Central memory CD8-positive, alpha-beta T cell (primary cell): ENCODE results near the gene ITPR2.

Experiments used
- ATAC-seq: fragments of 150-1000 bp; cut with Tn5 transposase; replicated peaks from 2 replicates; pipeline ENCODE4 v1.10.0; 2022; ENCODE audit warnings: mild to moderate bottlenecking, moderate FRiP score, moderate number of reproducible peaks; ENCODE audit not compliant: poor library complexity, severe bottlenecking; ENCODE audit errors: extremely low read depth
- DNase-seq, 2 donors: peaks; one replicate each; pipeline ENCODE4 v3.0.0; 2021; ENCODE audit warnings: low spot score in 2 of 2
- H3K27ac Mint-ChIP-seq: one replicate; pipeline ENCODE4 v1.8.0; 2022; ENCODE audit warnings: low read depth, mild to moderate bottlenecking, moderate library complexity, mixed read lengths
- H3K27me3 Mint-ChIP-seq: one replicate; pipeline ENCODE4 v1.8.0; 2022; ENCODE audit warnings: mixed read lengths
- H3K36me3 Mint-ChIP-seq: one replicate; pipeline ENCODE4 v1.8.0; 2022; ENCODE audit warnings: mild to moderate bottlenecking, moderate library complexity, mixed read lengths; ENCODE audit not compliant: insufficient read depth
- H3K4me1 Mint-ChIP-seq: one replicate; pipeline ENCODE4 v1.8.0; 2022; ENCODE audit warnings: mixed read lengths
- H3K4me3 Mint-ChIP-seq: one replicate; pipeline ENCODE4 v1.8.0; 2022; ENCODE audit warnings: mild to moderate bottlenecking, moderate library complexity, mixed read lengths
- H3K9me3 Mint-ChIP-seq: one replicate; pipeline ENCODE4 v1.8.0; 2022; ENCODE audit warnings: mixed read lengths

Gene ITPR2

DNA sequence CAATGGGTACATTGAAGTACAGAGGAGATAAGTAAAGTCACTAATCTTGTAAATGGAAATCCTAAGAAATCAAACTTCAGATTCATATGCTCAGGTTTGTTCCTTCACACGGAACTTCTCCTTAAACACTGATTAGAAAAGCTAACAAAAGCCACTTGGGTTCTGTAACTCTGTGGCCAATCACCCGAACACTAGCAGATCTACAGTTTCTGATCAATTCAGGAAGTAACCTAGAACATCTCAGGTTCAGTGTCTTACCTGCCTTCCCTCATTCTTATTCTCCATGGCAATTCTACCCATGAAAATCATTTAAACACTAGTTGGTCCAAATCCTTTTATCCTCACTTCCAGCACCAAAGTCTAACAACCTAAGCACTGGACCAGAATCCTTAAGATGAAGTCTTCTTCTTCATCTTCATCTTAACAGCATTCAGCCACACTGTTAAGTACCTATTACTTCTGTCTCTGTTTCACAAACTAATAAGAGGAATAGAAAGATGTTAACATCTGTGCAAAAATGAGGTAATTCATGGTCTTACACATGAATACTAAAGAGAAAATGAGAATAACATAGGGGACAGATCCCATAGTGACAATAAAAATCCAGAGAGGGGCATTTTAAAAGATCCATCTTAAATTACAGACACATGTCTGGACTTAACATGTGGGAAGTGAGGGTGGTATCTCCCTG is 453.1 kb downstream of the ITPR2 start:
- DNase-seq (no peak), ATAC-seq (no peak)
- Mint-ChIP-seq H3K27ac (no peak overlapping the region), H3K9me3 (no peaks in the 10 kb centered on the region), H3K36me3 (peaks cover 8% of the 10 kb centered on the region), H3K4me3 (no peak overlapping the region), H3K27me3 (no peaks in the 10 kb centered on the region), H3K4me1 (peaks cover 5% of the 10 kb centered on the region)

DNA sequence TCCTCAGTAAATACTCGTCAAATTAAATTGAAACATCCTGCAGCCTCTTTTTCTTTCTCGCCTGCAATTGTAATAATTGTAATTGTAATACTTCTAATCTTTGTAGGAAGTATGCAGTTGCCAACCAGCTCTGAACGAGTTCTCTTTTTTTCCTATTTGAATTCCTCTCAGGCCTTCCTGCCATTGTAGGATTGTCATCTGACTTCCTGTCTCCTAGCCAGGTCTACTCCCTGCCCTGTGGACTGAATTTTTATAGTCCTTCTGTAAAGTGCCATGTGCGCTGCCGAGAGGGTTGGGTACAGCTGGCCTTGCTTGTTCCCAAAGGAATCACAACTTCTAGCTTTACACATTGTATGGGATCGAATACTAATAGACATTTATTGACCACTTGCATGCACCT is 454.3 kb downstream of the ITPR2 start:
- H3K27ac Mint-ChIP-seq = no peak overlapping the region
- ATAC-seq (no peak), DNase-seq (no peak)
- H3K4me1 Mint-ChIP-seq = peaks cover 5% of the 10 kb centered on the region
- no peaks in the 10 kb centered on the region for H3K9me3 Mint-ChIP-seq
- no peaks in the 10 kb centered on the region for H3K27me3 Mint-ChIP-seq
- peaks cover 5% of the 10 kb centered on the region for H3K36me3 Mint-ChIP-seq
- H3K4me3 Mint-ChIP-seq = no peak overlapping the region

DNA sequence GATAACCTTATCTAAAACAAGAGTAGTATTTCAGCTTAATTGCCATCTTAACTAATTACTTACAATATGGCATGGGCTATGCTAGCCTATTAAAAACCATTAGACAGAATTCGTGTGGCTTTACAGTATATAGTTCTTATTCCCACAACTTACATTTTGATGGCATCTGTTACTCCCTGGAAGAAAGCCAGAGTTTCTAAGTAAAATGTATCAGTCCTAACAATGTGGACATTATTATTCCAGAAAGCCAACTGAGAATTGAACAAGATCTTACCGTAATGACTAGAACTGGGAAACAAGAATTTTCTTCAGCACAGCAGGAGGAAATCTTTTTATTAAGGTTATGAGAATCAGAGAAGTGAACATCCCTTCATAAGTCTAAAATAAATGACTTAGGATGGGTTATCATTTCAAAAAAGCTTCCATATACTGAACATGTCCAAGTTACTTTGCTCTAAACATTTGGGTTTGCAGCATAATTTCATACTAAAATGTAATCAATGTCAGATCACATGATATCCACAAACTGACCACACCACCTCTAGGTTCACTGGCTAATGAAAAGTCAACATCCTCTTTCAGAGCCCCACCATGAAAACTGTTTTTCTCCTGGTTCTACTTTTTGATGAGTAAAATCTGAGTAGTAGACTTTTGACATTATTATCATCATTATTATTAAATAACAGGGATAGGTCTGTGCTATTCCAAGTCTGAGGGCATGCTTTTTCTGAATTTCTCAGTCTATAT is 457.9 kb downstream of the ITPR2 start:
- H3K4me3 Mint-ChIP-seq = no peak overlapping the region
- H3K4me1 Mint-ChIP-seq = peaks cover 5% of the 10 kb centered on the region
- H3K36me3 Mint-ChIP-seq = peaks cover 5% of the 10 kb centered on the region
- H3K27me3 Mint-ChIP-seq = no peaks in the 10 kb centered on the region
- no peak for DNase-seq
- H3K27ac Mint-ChIP-seq = no peak overlapping the region
- no peak for ATAC-seq
- no peaks in the 10 kb centered on the region for H3K9me3 Mint-ChIP-seq

DNA sequence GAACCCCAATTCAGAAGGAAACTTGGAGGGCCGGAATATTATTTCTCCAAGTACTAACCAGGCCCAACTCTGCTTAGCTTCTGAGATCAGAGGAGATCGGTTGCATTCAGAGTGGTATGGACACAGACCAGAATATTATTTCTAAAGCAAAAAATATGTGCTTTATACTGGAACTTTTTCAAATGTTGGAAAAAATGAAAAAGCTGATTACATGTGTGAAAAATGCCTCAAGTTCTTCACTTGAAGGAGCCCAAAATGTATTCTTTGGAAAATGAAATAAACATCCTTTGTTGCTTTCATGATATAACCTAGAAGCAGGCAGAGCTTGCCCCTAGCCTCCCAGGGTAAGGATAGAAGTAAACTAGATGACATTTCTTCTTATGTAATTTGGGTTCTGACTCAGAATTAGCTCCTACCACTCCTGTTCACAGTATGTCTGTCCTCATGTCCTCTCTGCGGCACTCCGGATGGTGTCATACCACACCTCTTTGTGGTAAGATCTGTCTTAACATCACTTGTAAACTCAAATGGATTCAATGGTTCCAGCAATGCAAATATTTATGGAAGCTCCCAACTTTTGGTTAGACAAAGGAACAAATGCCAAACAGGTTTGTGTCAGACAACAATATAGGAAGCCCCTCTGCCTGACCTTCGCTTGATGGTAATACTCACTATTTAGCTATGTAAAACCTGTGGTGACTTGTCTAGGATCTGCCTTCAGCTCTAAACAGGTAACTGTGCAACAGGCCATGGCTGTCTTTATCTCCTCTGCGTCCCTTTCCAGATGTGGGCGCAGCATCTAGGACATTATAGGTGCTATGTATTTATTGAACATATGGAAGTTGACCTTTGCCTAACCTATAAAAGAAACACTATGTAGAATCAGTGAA is 459.1 kb downstream of the ITPR2 start:
- H3K36me3 Mint-ChIP-seq = peaks cover 7% of the 10 kb centered on the region
- peaks cover 5% of the 10 kb centered on the region for H3K4me1 Mint-ChIP-seq
- DNase-seq (no peak), ATAC-seq (no peak)
- H3K4me3 Mint-ChIP-seq = no peak overlapping the region
- no peak overlapping the region for H3K27ac Mint-ChIP-seq
- no peaks in the 10 kb centered on the region for H3K9me3 Mint-ChIP-seq
- no peaks in the 10 kb centered on the region for H3K27me3 Mint-ChIP-seq

DNA sequence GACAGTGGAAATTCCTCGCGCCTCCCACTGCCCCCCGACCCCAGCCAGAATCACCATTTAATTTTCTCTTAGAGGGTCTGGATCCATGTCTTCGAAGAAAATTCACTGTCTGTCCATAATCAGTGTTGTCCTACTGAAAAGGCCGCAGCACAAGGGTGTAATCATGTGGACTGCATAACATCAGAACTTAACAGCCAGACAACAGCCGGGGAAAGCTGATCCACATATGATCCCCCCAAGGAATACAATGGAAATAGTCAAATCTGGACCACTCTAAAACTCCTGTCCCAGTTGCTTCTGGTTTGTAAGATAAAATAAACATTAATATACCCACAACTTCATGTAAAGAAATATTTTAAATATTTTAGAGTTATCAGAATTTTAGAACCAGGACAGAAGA is 460.1 kb downstream of the ITPR2 start:
- Mint-ChIP-seq H3K27ac (no peak overlapping the region), H3K4me3 (no peak overlapping the region), H3K9me3 (no peaks in the 10 kb centered on the region), H3K4me1 (peaks cover 5% of the 10 kb centered on the region), H3K27me3 (no peaks in the 10 kb centered on the region), H3K36me3 (peaks cover 5% of the 10 kb centered on the region)
- DNase-seq (no peak), ATAC-seq (no peak)

DNA sequence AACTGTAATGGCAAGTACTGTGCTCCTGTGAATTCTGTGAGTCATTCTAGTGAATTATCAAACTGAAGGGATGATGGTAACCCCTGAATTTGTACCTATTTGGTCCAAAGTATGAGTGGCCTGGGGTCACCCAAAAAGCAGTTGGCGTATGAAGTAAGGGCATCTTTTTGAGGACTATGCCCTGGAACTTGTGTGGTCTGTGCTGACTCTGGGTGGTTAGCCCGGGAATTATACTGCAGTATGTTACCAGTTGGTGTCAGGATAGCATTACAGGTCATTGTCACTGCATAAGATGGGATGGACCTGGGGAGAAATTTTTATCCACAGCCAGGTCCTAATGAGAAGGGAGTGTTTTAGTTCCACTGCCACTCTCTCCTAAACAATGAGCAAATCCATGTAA is 462.9 kb downstream of the ITPR2 start:
- DNase-seq (no peak), ATAC-seq (no peak)
- Mint-ChIP-seq H3K27me3 (no peaks in the 10 kb centered on the region), H3K9me3 (no peaks in the 10 kb centered on the region), H3K36me3 (peaks cover 2% of the 10 kb centered on the region), H3K27ac (no peak overlapping the region), H3K4me3 (no peak overlapping the region), H3K4me1 (no peaks in the 10 kb centered on the region)

DNA sequence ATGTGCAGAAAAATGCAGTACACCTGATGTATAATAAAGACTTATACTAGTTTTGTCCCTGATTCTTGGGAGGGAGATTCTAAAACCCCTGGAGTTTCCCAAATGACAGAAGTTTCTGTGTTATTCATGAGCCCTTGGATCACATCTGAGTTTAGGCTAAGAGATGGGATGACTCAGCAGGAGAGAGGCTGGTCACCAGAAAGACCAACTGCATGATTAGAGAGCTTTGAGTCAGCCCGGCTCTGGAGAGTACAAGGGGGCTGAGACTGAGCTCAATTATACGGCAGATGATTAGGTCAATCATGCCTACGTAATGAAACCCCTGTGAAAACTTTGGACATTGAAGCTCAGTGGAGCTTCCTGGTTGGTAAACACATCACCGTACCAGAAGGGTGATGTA is 463.4 kb downstream of the ITPR2 start:
- DNase-seq = no peak

DNA sequence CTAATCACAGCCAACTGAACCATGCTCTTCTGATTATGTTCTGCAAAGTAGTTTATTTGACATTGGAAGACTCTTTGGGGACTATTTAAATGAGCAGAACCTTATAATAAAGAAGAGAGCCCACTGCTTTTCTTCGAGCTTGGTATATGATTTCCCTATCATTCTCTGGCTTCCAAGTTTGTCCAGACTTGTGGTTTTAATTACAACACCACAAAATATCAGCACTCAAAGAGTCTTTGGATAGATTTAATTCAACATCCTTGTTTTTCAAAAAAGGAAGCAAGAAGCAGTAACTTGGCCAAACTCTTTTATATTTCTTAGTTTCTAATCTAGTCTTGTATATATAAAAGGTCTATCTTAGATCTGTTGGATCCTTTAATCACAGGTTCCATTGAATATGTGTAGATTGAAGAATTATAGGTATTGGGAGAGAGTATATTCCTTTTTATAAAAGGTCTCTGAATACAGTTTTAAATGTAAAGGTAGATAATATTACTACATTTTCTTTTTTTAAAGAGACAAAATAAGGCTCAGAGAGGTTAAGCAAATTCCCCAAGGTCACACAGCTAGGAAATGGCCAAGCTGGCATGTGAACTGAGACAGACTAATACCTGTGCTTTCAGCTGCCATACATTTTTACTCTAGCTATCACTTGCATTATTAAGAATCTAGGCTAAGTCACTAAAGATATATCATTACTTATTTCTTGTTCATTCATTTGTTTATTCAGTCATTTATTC is 464.8 kb downstream of the ITPR2 start:
- H3K9me3 Mint-ChIP-seq = no peaks in the 10 kb centered on the region
- no peak overlapping the region for H3K27ac Mint-ChIP-seq
- H3K36me3 Mint-ChIP-seq = peaks cover 2% of the 10 kb centered on the region
- H3K4me1 Mint-ChIP-seq = no peaks in the 10 kb centered on the region
- DNase-seq (no peak), ATAC-seq (no peak)
- H3K4me3 Mint-ChIP-seq = no peak overlapping the region
- H3K27me3 Mint-ChIP-seq = no peaks in the 10 kb centered on the region

More for the DNA sequence above, 463.4 kb downstream of the ITPR2 start:
- Mint-ChIP-seq H3K4me3 (no peak overlapping the region), H3K27me3 (no peaks in the 10 kb centered on the region), H3K27ac (no peak overlapping the region), H3K4me1 (no peaks in the 10 kb centered on the region), H3K36me3 (peaks cover 2% of the 10 kb centered on the region), H3K9me3 (no peaks in the 10 kb centered on the region)
- ATAC-seq = no peak

DNA sequence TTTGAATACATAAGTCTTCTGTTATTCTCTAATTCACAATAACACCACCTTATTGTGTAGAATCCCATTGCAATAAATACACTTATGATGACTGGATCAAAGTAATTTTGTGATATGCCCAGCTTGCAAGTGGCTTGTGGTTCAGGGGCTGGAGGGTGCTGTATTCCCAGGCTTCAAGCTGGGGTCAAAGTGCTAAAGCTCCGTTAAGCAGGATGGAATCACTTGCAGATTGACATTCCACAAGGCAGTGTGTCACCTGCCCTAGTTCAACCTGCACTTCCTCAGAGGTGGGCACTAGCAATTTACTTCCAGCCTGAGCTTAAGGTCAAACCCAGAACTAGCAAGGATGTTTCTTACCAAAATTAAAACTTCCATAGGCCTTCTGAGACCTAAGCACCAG is 471.0 kb downstream of the ITPR2 start:
- H3K27me3 Mint-ChIP-seq = no peaks in the 10 kb centered on the region
- H3K4me3 Mint-ChIP-seq = no peak overlapping the region
- peaks cover under 1% of the 10 kb centered on the region for H3K36me3 Mint-ChIP-seq
- ATAC-seq (no peak), DNase-seq (no peak)
- H3K27ac Mint-ChIP-seq = no peak overlapping the region
- H3K4me1 Mint-ChIP-seq = no peaks in the 10 kb centered on the region
- no peaks in the 10 kb centered on the region for H3K9me3 Mint-ChIP-seq

DNA sequence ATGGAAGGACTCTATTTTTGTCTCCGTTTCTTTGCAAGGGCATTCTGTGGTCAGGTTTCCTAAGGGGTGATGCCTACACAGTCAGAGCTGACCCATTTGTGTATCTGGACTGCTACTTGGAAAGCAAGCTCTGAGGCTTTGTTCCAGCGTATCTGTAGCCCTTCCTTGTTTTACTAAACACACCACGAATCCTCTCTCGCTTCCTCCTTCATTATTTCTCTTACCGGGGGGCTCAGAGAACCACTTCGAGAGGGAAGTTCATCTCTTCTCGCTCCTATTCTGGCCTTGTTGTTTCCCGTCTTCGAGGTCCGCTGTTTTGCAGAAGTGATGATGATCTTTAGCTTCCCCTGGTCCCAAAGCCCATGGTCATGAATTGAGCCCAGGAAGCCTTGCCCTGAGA is 472.9 kb downstream of the ITPR2 start:
- Mint-ChIP-seq H3K36me3 (peaks cover 1% of the 10 kb centered on the region), H3K9me3 (no peaks in the 10 kb centered on the region), H3K27me3 (no peaks in the 10 kb centered on the region), H3K4me3 (no peak overlapping the region), H3K27ac (no peak overlapping the region), H3K4me1 (no peaks in the 10 kb centered on the region)
- DNase-seq (no peak), ATAC-seq (no peak)

DNA sequence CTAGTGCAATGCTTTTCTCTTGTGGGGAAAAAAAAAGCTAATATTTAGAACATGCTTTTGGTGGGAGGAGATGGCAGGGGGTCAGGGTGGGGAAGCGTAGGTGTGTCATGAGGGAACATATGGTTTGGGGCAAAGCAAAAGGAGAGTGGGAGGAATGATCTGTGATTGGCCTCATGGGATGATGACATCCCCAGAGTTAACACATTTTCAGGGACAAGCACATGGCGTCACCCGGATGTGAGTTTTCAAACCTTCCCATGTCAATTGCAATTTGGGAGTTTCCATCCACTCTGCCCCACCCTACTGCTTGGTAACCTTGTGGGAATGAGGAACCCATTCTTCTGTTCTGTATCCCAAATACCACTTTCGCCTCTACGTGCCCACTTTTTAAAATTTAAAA is 473.4 kb downstream of the ITPR2 start:
- H3K4me3 Mint-ChIP-seq = no peak overlapping the region
- DNase-seq = no peak
- no peaks in the 10 kb centered on the region for H3K27me3 Mint-ChIP-seq
- no peaks in the 10 kb centered on the region for H3K4me1 Mint-ChIP-seq
- ATAC-seq = no peak
- no peaks in the 10 kb centered on the region for H3K9me3 Mint-ChIP-seq
- H3K27ac Mint-ChIP-seq = no peak overlapping the region
- H3K36me3 Mint-ChIP-seq = peaks cover 3% of the 10 kb centered on the region

DNA sequence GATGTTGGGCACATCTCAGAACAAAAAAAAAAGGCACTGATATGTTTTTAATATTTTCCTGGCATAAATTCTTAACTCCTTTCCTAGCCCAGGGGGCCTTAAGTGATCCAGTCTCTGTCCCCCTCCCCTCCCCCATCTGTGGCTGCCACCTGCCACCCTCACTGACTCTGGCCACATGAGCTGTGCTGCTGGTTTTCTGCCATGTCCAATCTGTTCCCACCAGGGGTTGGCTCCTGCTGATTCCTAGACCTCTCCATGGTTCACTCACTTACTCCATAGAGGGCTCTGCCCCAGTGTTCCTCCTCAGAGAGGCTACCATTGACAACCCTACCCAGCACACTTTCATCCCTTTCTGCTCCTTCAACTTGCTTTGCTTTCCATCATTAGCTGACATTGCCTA is 474.3 kb downstream of the ITPR2 start:
- Mint-ChIP-seq H3K27me3 (no peaks in the 10 kb centered on the region), H3K4me1 (no peaks in the 10 kb centered on the region), H3K9me3 (no peaks in the 10 kb centered on the region), H3K27ac (no peak overlapping the region), H3K4me3 (no peak overlapping the region), H3K36me3 (peaks cover 3% of the 10 kb centered on the region)
- ATAC-seq = no peak
- no peak for DNase-seq
